Measurements from ENCODE around the gene TIMM50. TPM values are rescaled to one million over a fixed set of nuclear protein-coding genes. Genes with fewer than 3 reads are reported as not detected.

The TIMM50 gene
- total RNA-seq, 1 donor from 2014 or later = 67.6 TPM

DNA sequence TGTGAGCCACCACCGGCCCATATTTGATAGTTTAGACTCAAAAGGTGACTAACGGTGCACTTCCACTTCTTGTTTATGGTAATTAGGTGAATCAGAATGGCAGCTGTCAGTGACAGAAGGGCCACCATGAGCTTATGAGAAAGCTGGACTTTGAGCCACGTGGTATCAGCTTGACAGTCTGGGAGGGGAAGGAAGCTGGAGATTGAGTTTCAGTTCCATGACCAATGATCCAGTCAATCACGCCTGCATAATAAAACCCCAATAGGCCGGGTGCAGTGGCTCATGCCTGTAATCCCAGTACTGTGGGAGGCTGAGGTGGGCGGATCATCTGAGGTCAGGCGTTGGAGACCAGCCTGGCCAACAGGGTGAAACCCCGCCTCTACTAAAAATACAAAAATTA is 43.9 kb downstream of the TIMM50 start:
- intact Hi-C loops (cut with micrococcal nuclease) = no loop called here

DNA sequence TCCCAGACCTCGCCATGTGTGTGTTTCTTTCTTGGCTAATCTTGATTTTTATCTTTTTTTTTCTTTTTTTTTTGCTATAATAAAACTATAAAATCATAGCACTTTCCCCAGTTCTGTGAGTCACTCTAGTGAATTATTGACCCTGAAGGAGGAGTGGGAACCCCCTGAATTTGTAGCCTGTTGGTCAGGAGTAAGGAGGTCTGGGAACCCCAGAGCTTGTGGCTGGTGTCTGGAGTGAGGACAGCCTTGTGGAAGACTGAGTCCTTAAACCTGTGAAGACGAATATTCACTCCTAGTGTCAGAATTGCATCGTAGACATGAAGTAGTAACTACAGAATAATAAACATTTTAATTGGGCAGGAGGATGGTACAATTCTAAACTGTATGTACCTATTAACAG is 44.6 kb downstream of the TIMM50 start:
- intact Hi-C loops (cut with micrococcal nuclease) = no loop called here

DNA sequence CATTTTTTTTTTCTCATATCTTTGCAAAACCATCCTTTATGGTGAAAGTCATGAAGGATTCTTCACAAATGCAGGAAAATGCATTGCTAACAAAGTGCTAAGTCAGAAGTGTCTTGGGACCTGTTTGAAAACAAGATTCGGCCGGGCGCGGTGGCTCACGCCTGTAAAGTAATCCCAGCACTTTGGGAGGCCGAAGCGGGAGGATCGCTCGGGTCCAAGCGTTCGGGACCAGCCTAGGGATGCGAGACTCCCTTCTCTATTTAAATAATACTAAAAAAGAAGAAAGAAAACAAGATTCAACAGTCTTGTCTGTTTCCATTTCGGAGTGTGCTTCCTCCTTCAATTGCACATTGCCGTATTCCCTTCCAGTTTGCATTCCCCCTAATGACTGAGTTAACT is 51.2 kb downstream of the TIMM50 start:
- intact Hi-C loops (cut with micrococcal nuclease) = loop anchor here (1.0 to 2.0 kb wide), 14 partner anchors 8 to 1247 kb away; partner anchors contain the start of genes EID2, MED29, PAF1 and PLEKHG2

GRCh38 chr19:39532233-39533002 is 51.8 kb downstream of the TIMM50 start, which contains the start of gene EID2B:
Gene EID2B, minus strand, starts transcription at chr19:39532852. Its CDS starts 50 bp downstream, at chr19:39532802.
- intact Hi-C loops (cut with micrococcal nuclease) = loop anchor here (1.0 to 2.0 kb wide), 14 partner anchors 8 to 1246 kb away; partner anchors contain the start of genes EID2, MED29, PAF1 and PLEKHG2

- intact Hi-C loops (cut with micrococcal nuclease) = loop anchor here (2.0 kb wide), 4 partner anchors 30 to 1246 kb away; partner anchors contain the start of gene RAB4B
These were observed 52.4 kb downstream of the TIMM50 start for GRCh38 chr19:39533003-39533512.

GRCh38 chr19:39533791-39534190 is 53.2 kb downstream of the TIMM50 start:
- intact Hi-C loops (cut with micrococcal nuclease) = loop anchor here (2.0 kb wide), 4 partner anchors 31 to 1245 kb away; partner anchors contain the start of gene RAB4B

GRCh38 chr19:39539165-39539517 is 58.5 kb downstream of the TIMM50 start:
- intact Hi-C loops (cut with micrococcal nuclease) = loop anchor here (1.0 kb wide), 2 partner anchors 19 to 99 kb away; no protein-coding TSS in a partner anchor

DNA sequence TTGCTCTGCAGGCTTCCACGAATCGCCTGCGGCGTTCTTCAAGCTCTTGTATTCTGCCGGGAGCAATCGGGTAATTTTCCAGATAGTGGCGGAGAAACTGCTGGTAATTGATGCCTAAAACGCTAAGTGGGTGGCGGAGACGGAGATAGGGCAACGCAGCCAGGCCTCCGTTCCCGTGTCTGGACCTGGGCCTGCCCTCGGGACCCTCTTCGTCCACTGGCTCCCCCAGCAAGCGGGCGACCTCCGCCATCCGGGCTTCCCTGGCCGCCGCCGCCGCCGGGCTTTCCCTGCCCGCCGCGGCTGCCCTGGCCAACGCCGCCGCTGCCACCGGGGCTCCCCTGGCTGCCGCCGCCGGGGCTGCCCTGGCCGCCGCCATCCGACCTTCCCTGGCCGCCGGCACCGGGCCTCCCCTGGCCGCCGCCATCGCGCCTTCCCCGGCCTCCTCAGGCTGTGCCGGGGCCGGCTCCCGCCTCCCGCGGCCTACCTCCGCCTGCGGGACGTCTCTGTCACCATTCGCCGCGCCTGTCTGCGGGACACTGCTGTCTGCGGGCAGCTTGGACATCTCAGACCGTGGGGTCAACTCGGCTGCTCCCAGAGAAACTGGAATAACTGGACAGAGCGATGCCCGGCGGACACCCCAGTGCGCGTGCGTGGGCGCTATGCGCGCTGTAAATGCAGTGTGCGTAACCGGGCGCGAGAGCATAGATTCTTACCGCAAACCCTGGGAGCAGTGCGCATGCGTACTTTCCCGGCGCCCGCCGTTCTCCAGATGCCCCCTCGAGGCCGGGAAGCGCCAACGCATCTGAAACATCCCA is 59.1 kb downstream of the TIMM50 start, which contains the start of gene EID2:
Gene EID2, minus strand, starts transcription at position 644 of the 815 bp plus-strand sequence. Its CDS starts 82 bp downstream, at position 562.
- intact Hi-C loops (cut with micrococcal nuclease) = loop anchor here (1.0 kb wide), 7 partner anchors 7 to 417 kb away; partner anchors contain the start of genes EID2B, PLEKHG2, SUPT5H and TIMM50

DNA sequence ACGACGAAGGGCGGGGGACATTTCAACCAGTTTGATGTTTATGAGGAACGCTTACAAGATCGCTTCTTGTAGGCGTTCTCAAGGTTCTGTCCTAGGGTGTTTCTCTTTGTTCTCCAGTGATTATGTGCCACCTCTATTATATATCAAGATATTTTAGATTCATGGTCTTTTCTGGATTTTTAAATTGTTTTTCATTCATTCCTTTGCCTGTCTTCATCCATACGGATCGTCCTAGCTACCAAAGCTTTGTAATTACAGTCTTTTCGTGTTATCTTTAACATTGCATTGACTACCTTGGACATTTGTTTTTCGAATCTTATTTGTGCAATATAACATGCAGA is 59.7 kb downstream of the TIMM50 start:
- intact Hi-C loops (cut with micrococcal nuclease) = loop anchor here (1.0 kb wide), 5 partner anchors 8 to 418 kb away; partner anchors contain the start of genes EID2B, PLEKHG2, SUPT5H and TIMM50

Other genes starting within 250 kb of the TIMM50 start
- not detected in 2 replicates for gene IFNL3, start 235.8 kb upstream of the TIMM50 start, total RNA-seq
- gene IFNL4, start 232.0 kb upstream of the TIMM50 start, total RNA-seq = not detected in 2 replicates
- not detected in 2 replicates for gene IFNL2, start 212.4 kb upstream of the TIMM50 start, total RNA-seq
- gene IFNL1, start 184.4 kb upstream of the TIMM50 start, total RNA-seq = not detected in 2 replicates
- 2.8 and 3.6 TPM in 2 replicates for gene LRFN1, start 160.0 kb upstream of the TIMM50 start, total RNA-seq
- gene GMFG, start 144.8 kb upstream of the TIMM50 start, total RNA-seq = 508 and 516 TPM in 2 replicates
- gene SAMD4B, start 138.4 kb upstream of the TIMM50 start, total RNA-seq = 55.5 and 56.0 TPM in 2 replicates
- gene PAF1, start 89.7 kb upstream of the TIMM50 start, total RNA-seq = 42.7 and 44.2 TPM in 2 replicates
- 41.5 and 46.8 TPM in 2 replicates for gene MED29, start 89.5 kb upstream of the TIMM50 start, total RNA-seq
- 74.5 and 80.1 TPM in 2 replicates for gene ZFP36, start 74.0 kb upstream of the TIMM50 start, total RNA-seq
- gene PLEKHG2, start 68.2 kb upstream of the TIMM50 start, total RNA-seq = 66.5 and 70.5 TPM in 2 replicates
- gene RPS16, start 44.9 kb upstream of the TIMM50 start, total RNA-seq = 1,962 and 2,021 TPM in 2 replicates
- gene SUPT5H, start 35.3 kb upstream of the TIMM50 start, total RNA-seq = 172 and 181 TPM in 2 replicates
- gene DLL3, start 18.1 kb downstream of the TIMM50 start, total RNA-seq = 0.27 and 0.51 TPM in 2 replicates
- not detected in 2 replicates for gene SELENOV, start 34.3 kb downstream of the TIMM50 start, total RNA-seq
- 2.6 and 3.6 TPM in 2 replicates for gene EID2B, start 52.0 kb downstream of the TIMM50 start, total RNA-seq
- gene EID2, start 59.3 kb downstream of the TIMM50 start, total RNA-seq = 15.3 and 18.2 TPM in 2 replicates
- gene LGALS13, start 121.7 kb downstream of the TIMM50 start, total RNA-seq = not detected in 2 replicates
- gene LGALS16, start 175.1 kb downstream of the TIMM50 start, total RNA-seq = not detected in 2 replicates
- gene LGALS14, start 223.6 kb downstream of the TIMM50 start, total RNA-seq = 0.27 and 0.37 TPM in 2 replicates